ENCODE measurements around the gene LLGL1.

Gene LLGL1

GRCh38 chr17:18181358-18181757 is 44.1 kb upstream of the LLGL1 start:
- H3K27ac Mint-ChIP-seq: peak overlapping the region; percentile 97 to 100 (median 99)
- H3K9me3 Mint-ChIP-seq: no peaks in the 10 kb centered on the region
- no peak for TF ChIP-seq CTCF (IDR thresholded peaks at IDR 0.05; ENCODE audit: unreplicated experiment in 3 of 3)
- peak overlapping the region; percentile 91 to 95 (median 93) for H3K4me3 Mint-ChIP-seq
- peaks cover 6% of the 10 kb centered on the region for H3K36me3 Mint-ChIP-seq (ENCODE audit: low read depth)
- H3K4me1 Mint-ChIP-seq: peaks cover 53% of the 10 kb centered on the region
- H3K27me3 Mint-ChIP-seq (ENCODE audit: low read depth): no peaks in the 10 kb centered on the region

- Mint-ChIP-seq H3K27me3 (ENCODE audit: low read depth) (no peaks in the 10 kb centered on the region), H3K4me3 (peak overlapping the region; percentile 91 to 95 (median 93)), H3K4me1 (peaks cover 63% of the 10 kb centered on the region), H3K27ac (peak overlapping the region; percentile 97 to 100 (median 99)), H3K36me3 (ENCODE audit: low read depth) (peaks cover 11% of the 10 kb centered on the region), H3K9me3 (no peaks in the 10 kb centered on the region)
- no peak for TF ChIP-seq CTCF (IDR thresholded peaks at IDR 0.05; ENCODE audit: unreplicated experiment in 3 of 3)
Measured at GRCh38 chr17:18182110-18182977, 43.1 kb upstream of the LLGL1 start.

- Mint-ChIP-seq H3K4me1 (peaks cover 69% of the 10 kb centered on the region), H3K4me3 (peak overlapping the region; percentile 91 to 95 (median 93)), H3K27ac (peak overlapping the region; percentile 97 to 100 (median 99)), H3K9me3 (no peaks in the 10 kb centered on the region), H3K27me3 (ENCODE audit: low read depth) (no peaks in the 10 kb centered on the region), H3K36me3 (ENCODE audit: low read depth) (peaks cover 16% of the 10 kb centered on the region)
- no peak for TF ChIP-seq CTCF (IDR thresholded peaks at IDR 0.05; ENCODE audit: unreplicated experiment in 3 of 3)
Measured at GRCh38 chr17:18182978-18183333, 42.5 kb upstream of the LLGL1 start.

- peak; percentile 30 to 49 (median 44) for TF ChIP-seq CTCF (IDR thresholded peaks at IDR 0.05; ENCODE audit: unreplicated experiment in 3 of 3)
- Mint-ChIP-seq H3K9me3 (no peaks in the 10 kb centered on the region), H3K4me1 (peaks cover 75% of the 10 kb centered on the region), H3K27ac (peak within 1 kb of the TSS; percentile 97 to 100 (median 99)), H3K36me3 (ENCODE audit: low read depth) (peaks cover 22% of the 10 kb centered on the region), H3K27me3 (ENCODE audit: low read depth) (no peaks in the 10 kb centered on the region), H3K4me3 (peak within 1 kb of the TSS; percentile 91 to 95 (median 93))
Measured at GRCh38 chr17:18183334-18184142, 41.9 kb upstream of the LLGL1 start, which contains the start of gene ALKBH5. TSS of gene ALKBH5 (plus strand) at chr17:18183828. CDS start at chr17:18184244, 416 bp downstream.

- Mint-ChIP-seq H3K9me3 (no peaks in the 10 kb centered on the region), H3K36me3 (ENCODE audit: low read depth) (peaks cover 25% of the 10 kb centered on the region), H3K27me3 (ENCODE audit: low read depth) (no peaks in the 10 kb centered on the region), H3K4me3 (peak overlapping the region; percentile 91 to 95 (median 93)), H3K27ac (peak overlapping the region; percentile 72 to 78 (median 76)), H3K4me1 (peaks cover 75% of the 10 kb centered on the region)
- TF ChIP-seq CTCF (IDR thresholded peaks at IDR 0.05; ENCODE audit: unreplicated experiment in 3 of 3): no peak
Measured at GRCh38 chr17:18184143-18185031, 41.0 kb upstream of the LLGL1 start.

Data from nephron (organoid).